Loucy (cell line): Measurements from ENCODE around the gene SAPCD1.

Experiments used
- EZH2phosphoT487 ChIP-seq: fragments of 200-600 bp; IDR thresholded peaks from 2 replicates; pipeline ENCODE4 v1.6.1; 2018; ENCODE audit warnings: antibody characterized with exemption, mild to moderate bottlenecking, moderate library complexity, borderline replicate concordance
- TF ChIP-seq, protein P1 (sequence below): fragments of 200-600 bp; sonication (generic); conservative IDR thresholded peaks from 2 replicates; pipeline ENCODE4 v1.5.1; 2014; ENCODE audit warnings: mild to moderate bottlenecking, antibody characterized with exemption, low read length

DNA sequence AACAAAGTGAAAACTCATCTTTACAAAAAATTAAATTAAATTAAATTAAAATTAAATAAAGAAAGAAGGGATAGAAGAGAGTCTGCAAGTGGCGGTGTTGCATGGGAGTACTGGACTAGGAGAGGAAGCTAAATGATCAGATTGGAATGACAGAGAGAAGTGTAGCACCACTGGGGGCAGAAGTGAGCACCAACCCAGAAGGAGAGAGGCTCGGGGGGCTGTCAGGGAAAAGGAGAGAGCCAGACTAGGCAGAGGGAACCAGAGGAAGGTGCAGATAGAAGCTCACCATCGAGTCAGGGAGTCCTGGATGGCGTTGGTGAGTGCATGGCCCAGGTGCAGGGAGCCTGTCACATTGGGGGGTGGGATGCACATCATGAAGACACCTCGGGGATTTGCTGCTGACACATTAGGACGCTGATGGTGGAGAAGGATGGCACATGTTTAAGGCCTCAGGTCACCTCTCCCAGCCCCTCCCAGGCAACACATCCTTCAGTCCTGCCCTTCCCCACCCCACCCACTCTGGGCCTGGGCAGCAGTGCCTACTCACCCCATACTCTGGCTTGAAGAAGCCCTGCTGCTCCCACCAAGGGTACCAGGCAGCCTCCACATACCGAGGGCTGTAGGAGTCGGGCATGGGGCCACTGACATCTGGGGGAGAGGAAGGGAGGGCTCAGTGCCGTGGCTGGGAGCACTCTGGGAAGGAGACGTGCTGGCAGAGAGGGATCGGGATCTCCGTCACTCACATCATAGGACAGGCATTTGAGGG, 29.1 kb downstream of the SAPCD1 start:
- TF ChIP-seq, protein P1, sequence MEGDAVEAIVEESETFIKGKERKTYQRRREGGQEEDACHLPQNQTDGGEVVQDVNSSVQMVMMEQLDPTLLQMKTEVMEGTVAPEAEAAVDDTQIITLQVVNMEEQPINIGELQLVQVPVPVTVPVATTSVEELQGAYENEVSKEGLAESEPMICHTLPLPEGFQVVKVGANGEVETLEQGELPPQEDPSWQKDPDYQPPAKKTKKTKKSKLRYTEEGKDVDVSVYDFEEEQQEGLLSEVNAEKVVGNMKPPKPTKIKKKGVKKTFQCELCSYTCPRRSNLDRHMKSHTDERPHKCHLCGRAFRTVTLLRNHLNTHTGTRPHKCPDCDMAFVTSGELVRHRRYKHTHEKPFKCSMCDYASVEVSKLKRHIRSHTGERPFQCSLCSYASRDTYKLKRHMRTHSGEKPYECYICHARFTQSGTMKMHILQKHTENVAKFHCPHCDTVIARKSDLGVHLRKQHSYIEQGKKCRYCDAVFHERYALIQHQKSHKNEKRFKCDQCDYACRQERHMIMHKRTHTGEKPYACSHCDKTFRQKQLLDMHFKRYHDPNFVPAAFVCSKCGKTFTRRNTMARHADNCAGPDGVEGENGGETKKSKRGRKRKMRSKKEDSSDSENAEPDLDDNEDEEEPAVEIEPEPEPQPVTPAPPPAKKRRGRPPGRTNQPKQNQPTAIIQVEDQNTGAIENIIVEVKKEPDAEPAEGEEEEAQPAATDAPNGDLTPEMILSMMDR, result peak; percentile 68
- no peak for TF ChIP-seq EZH2phosphoT487
